GM10248 (cell line): ENCODE measurements around the gene GLRX.
"Not testable (repeated sequence)": the region's sequence is repeated elsewhere in the genome, so short reads cannot be mapped to it uniquely, and the experiment has no call there.

Experiments used
- CTCF ChIA-PET: fragments of 300-600 bp; sonication (Branson Sonifier 250); formaldehyde crosslinking; extraction: SDS; loops from one replicate; lab custom pipeline; 2021; ENCODE audit warnings: antibody characterized with exemption; lab: Yijun Ruan, JAX
- POLR2A ChIA-PET: fragments of 350-650 bp; sonication (Branson Sonifier 250); formaldehyde crosslinking; extraction: SDS; loops from one replicate; lab custom pipeline; 2020; ENCODE audit warnings: antibody characterized with exemption; lab: Yijun Ruan, JAX
- DNase-seq: peaks from one replicate; pipeline ENCODE4 v3.0.0; 2012; ENCODE audit errors: extremely low spot score
- CTCF ChIP-seq: IDR thresholded peaks from 2 replicates; pipeline ENCODE4 v1.5.1; 2012; ENCODE audit warnings: mild to moderate bottlenecking, low read depth; ENCODE audit errors: extremely low read depth, missing control alignments, control extremely low read depth

The GLRX gene

DNA sequence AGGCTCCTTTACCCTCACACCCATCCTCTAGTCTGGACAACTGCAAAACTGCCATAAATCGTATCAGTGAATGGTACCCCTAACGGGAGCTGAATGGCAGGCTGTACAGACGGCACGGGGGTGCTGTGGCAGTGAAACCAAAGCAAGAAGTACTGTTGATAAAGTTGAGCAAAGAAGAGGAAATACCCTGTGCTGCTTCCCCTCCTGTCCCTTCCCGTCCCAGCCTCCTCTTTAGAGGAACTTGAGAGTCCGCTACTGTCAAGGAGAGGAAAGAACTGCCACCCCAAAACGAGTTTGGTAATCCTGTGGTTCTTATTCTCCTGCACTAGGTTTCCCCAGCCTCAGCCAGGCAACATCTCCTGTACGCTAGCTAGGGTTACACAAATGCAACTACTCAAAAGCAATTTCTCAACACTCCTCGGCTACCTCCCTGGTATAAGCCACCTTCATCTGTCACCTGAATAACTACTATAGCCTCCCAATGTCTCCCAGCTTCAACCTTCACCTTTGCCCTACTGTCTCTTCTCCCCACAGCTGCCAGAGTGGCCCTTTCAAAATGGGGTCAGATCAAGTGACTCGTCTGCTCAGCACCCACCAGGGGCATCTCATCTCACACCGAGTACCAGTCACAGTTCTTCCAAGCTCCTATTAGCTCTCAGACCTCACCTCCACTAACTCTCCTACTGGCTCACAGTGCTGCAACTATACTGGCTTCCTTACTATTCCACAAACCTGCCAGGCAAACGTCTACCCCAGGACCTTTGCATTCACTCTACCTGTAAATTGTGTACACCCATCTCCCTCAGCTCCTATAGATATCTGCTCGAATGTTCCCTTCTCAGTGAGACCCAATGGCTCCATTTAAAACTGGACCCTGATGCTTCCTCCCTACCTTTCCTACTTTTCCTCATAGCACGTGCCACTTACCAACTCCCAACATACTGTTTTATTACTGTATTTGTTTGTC, 4.1 kb downstream of the GLRX start:
- no peak for TF ChIP-seq CTCF
- ChIA-PET CTCF (interaction anchor here (0.9 to 8.3 kb wide), 8 partner anchors 10 to 37 kb away, joined by 3 to 68 read pairs (median 6); no protein-coding TSS in a partner anchor), POLR2A (interaction anchor here (2.6 kb wide), 1 partner anchor 9 kb away, joined by 13 read pairs; no protein-coding TSS in a partner anchor)
- DNase-seq: no peak

DNA sequence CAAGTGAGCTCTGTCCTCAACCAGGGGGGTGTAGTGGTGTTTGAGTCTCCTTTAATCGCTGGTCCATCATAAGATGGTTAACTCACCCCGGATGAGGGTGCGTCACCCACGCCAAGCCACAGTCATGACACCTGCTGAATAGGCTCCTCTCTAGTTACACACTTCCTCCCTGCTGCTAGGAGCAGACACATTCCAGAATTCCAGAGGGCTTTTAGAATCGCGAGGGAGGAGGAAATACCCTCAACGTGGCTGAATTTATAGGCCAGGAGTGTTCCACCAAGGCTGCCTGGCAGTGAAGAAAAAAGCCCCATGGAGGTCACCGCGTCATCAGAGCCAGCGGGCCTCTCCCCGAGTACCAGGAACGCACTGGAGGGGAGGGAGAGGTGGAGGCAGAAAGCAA, 5.1 kb downstream of the GLRX start:
- CTCF ChIA-PET: interaction anchor here (1.3 to 8.3 kb wide), 4 partner anchors 10 to 29 kb away, joined by 3 to 68 read pairs (median 6); no protein-coding TSS in a partner anchor
- TF ChIP-seq CTCF: no peak
- DNase-seq: no peak
- POLR2A ChIA-PET: no interaction called here

- ChIA-PET CTCF (interaction anchor here (1.3 to 3.1 kb wide), 4 partner anchors 18 to 35 kb away, joined by 3 to 10 read pairs (median 6); no protein-coding TSS in a partner anchor), POLR2A (no interaction called here)
- no peak for DNase-seq
- TF ChIP-seq CTCF: no peak
These were observed 5.8 kb downstream of the GLRX start for GRCh38 chr5:95816776-95817175.

GRCh38 chr5:95816341-95816740, 6.2 kb downstream of the GLRX start:
- TF ChIP-seq CTCF: no peak
- no peak for DNase-seq
- ChIA-PET CTCF (interaction anchor here (0.8 to 2.4 kb wide), 5 partner anchors 9 to 46 kb away, joined by 3 to 10 read pairs (median 3); no protein-coding TSS in a partner anchor), POLR2A (no interaction called here)

GRCh38 chr5:95815155-95815729, 7.3 kb downstream of the GLRX start:
- no peak for DNase-seq
- TF ChIP-seq CTCF: no peak
- ChIA-PET CTCF (interaction anchor here (1.0 to 2.4 kb wide), 3 partner anchors 13 to 45 kb away, joined by 3 to 10 read pairs (median 5); no protein-coding TSS in a partner anchor), POLR2A (no interaction called here)

GRCh38 chr5:95813035-95813434, 9.5 kb downstream of the GLRX start:
- CTCF ChIA-PET: interaction anchor here (0.9 to 2.0 kb wide), 6 partner anchors 9 to 166 kb away, joined by 3 to 9 read pairs (median 4); partner anchors contain the start of genes GLRX and RFESD
- DNase-seq, POLR2A ChIA-PET: not testable (repeated sequence)

GRCh38 chr5:95812074-95812471, 10.5 kb downstream of the GLRX start:
- POLR2A ChIA-PET: no interaction called here
- DNase-seq: no peak
- CTCF ChIA-PET: interaction anchor here (0.8 to 9.9 kb wide), 6 partner anchors 9 to 165 kb away, joined by 3 to 68 read pairs (median 5); partner anchors contain the start of genes GLRX and RFESD

DNA sequence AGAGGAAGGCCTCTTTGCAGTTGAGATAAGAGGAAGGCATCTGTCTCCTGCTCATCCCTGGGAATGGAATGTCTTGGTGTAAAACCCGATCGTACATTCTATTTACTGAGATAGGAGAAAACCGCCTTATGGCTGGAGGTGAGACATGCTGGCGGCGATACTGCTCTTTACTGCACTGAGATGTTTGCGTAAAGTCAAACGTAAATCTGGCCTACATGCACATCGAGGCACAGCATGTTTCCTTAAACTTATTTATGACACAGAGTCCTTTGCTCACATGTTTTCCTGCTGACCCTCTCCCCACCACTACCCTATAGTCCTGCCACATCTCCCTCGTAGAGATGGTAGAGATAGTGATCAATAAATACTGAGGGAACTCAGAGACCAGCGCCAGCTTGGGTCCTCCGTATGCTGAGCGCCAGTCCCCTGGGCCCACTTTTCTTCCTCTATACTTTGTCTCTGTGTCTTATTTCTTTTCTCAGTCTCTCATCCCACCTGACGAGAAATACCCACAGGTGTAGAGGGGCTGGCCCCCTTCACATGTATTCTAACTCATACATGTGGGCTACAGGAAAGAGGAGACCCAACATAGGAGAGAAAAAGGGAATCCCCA, 11.0 kb downstream of the GLRX start:
- POLR2A ChIA-PET, DNase-seq: not testable (repeated sequence)
- CTCF ChIA-PET: interaction anchor here (0.8 to 9.9 kb wide), 6 partner anchors 10 to 165 kb away, joined by 4 to 68 read pairs (median 8); partner anchors contain the start of genes GLRX and RFESD

More at GRCh38 chr5:95812074-95812471, 10.5 kb downstream of the GLRX start:
- no peak for TF ChIP-seq CTCF

DNA sequence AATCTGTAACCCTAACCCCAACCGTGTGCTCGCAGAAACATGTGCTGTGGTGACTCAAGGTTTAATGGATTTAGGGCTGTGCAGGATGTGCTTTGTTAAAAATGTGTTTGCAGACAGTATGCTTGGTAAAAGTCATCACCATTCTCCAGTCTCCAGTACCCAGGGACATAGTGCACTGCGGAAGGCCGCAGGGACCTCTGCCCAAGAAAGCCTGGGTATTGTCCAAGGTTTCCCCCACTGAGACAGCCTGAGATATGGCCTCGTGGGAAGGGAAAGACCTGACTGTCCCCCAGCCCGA, 11.5 kb downstream of the GLRX start:
- ChIA-PET POLR2A (interaction anchor here (2.9 kb wide), 1 partner anchor 8 kb away, joined by 13 read pairs; no protein-coding TSS in a partner anchor), CTCF (interaction anchor here (8.5 to 9.9 kb wide), 2 partner anchors 10 to 29 kb away, joined by 61 to 68 read pairs; partner anchors contain the start of gene GLRX)
- DNase-seq: not testable (repeated sequence)
